Right lobe of liver (tissue), 4 donors: Measurements from ENCODE around the gene MXRA5.

ENCODE experiments used
- POLR2A ChIP-seq: fragments of 450-650 bp; IDR thresholded peaks from one replicate; pipeline ENCODE4 v1.6.1; 2017; ENCODE audit warnings: antibody characterized with exemption, mild to moderate bottlenecking
- TF ChIP-seq, protein P1 (sequence below), 4 donors: fragments of 200-600 bp in 3 of 4; fragments of 450-650 bp in 1 of 4; IDR thresholded peaks; one replicate each; pipeline versions ENCODE4 v1.5.1 to v1.8.0; 2016 to 2022; ENCODE audit warnings: antibody characterized with exemption in 4 of 4, mild to moderate bottlenecking in 2 of 4
- donor health status: DM: no; HTN: no; CAD: no.
- donor health status: DM: no; HTN: no; CAD: no.
- donor health status: DM: no; HTN: yes; CAD: no.

DNA sequence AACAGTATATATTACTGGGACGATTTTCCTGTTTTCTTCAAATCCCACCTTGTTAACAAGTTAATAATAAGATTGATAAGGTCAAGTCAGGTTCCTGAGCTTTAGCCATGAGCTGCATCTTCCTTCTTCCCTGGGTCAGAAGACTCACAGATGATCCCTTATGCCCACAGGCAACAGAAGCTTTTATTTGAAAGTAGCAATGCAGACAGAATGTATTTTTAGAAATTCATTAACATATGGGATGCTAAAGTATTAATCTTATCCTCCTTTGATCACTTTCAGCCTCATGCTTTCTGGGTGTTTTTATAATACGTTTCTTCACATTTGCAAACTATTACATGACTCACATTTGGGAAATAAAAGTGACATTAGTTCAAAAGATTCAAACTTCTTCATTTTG is 42.0 kb upstream of the MXRA5 start:
- TF ChIP-seq, protein P1, sequence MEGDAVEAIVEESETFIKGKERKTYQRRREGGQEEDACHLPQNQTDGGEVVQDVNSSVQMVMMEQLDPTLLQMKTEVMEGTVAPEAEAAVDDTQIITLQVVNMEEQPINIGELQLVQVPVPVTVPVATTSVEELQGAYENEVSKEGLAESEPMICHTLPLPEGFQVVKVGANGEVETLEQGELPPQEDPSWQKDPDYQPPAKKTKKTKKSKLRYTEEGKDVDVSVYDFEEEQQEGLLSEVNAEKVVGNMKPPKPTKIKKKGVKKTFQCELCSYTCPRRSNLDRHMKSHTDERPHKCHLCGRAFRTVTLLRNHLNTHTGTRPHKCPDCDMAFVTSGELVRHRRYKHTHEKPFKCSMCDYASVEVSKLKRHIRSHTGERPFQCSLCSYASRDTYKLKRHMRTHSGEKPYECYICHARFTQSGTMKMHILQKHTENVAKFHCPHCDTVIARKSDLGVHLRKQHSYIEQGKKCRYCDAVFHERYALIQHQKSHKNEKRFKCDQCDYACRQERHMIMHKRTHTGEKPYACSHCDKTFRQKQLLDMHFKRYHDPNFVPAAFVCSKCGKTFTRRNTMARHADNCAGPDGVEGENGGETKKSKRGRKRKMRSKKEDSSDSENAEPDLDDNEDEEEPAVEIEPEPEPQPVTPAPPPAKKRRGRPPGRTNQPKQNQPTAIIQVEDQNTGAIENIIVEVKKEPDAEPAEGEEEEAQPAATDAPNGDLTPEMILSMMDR (IDR thresholded peaks at IDR 0.05), result no peak
- TF ChIP-seq POLR2A, result no peak
